GM21619 (cell line): ENCODE data around the gene MISP3.

Experiments
- ATAC-seq: cut with Tn5 transposase; IDR thresholded peaks from one replicate; pipeline ENCODE4 v1.9.1; 2021; ENCODE audit not compliant: unreplicated experiment

MISP3 gene

DNA sequence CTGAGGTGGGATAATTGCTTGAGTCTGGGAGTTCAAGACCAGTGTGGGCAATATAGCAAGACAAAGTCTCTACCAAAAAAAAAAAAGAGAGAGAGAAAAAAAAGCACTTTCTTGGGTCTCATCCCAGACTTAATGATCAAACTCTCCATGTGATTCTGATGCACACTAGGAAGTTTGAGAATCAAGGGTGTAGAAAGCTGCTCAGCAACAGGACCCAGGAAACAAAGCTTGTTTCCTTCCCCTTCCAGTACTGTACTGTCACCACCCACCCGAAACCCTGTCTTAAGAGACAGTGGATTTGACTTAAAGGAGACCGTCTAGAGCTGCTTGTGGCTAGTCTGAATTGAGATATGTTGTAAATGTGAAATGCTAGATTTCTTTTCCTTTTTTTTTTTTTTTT is 5.8 kb downstream of the MISP3 start:
- no peak for ATAC-seq

DNA sequence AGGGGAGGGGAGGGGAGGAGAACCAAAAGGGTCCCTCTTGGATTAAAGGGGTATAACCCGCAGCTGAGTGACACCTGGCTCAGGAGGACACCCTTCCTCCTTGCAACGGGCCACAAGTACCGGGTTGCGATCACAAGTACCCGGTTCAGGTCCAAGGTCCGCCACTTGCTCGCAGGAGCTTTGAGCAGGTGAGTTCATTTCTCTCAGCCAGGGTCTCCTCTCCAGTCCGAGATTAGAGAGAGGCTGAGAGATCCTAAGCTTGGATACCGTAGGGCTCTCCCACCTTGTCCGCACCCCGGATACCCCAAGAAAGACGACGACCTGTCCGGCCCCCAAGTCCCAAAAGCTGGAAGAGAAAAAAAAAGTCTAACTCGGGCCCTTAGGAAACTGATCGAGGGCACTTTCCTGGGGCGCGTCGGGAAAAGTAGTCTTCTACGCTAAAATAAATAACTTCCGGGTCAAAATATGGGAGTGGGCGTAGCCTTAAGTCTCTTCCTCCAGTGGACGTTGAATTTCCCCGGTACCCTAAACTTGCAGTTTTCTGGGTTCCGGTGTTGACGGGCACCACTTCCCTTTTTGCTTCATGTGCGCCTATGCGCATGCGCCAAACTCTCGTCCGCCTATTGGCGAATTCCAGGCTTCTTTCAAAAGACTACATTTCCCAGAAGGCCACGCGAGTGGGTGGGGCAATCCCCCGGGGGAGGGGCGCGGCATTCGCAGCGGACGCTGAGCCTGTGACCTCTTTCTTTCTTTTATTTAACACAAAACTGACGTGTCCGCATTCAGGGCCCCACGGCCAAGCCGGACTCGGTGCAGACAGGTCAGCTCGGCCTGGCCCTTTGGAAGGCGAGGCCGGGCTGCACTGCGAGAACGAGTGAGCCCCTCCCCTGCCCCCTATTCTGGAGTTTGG is 8.6 kb downstream of the MISP3 start:
- peak; percentile 77 for ATAC-seq

DNA sequence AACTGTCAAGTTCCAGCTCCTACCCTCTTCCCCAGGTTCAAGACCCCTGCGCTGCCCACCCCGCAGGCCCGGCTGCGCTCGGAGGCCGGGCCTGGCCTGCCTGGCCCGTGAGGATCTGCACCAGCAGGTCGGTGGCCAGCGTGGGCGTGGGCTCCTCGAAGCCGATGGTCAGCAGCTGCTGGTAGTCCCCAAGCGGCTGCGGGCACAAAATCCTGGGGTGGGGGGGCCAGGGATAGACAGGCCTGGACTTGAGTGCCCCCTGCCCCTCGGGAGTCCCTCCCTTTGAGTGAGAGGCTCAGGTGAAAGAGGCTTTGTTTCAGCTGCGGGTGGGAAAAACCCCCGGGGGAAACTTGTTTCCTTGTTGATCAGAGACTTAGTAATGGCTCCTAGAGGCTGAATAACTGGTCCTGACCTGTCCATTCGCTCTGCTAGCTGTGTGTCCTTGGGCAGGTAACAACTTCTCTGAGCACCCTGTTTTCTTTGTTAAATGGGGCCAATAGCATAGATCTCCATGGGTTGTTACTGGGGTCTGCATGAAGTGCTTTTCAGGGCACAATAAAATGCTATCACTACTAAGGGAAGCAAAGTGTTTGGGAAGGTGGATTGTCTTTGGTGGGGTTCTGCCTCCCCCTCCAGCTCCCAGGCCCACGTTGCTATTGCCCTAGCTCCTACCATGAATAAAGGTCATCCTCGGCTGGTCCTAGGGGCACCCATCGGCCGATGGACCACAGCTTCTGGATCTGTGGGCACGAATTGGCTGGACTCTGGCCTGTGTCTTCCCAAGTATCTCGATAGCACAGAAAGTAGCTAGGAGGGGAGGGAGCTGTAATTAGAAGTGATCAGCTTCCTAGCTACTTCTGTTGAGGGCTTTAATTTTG is 9.4 kb downstream of the MISP3 start:
- ATAC-seq, result peak; percentile 14

DNA sequence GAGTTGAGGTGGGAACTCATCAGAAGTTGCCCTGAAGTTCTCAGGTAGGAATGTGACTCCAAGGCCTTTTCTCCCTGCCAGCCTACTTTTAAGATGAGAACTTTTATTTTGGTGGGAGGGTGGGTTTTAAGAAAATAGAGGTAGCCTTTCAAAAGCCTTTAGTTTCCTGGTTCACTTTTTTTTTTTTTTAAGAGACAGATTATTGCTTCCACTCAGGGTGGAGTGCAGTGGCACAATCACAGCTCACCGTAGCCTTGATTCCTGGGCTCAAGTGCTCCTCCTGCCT is 10.0 kb downstream of the MISP3 start:
- ATAC-seq, result no peak

DNA sequence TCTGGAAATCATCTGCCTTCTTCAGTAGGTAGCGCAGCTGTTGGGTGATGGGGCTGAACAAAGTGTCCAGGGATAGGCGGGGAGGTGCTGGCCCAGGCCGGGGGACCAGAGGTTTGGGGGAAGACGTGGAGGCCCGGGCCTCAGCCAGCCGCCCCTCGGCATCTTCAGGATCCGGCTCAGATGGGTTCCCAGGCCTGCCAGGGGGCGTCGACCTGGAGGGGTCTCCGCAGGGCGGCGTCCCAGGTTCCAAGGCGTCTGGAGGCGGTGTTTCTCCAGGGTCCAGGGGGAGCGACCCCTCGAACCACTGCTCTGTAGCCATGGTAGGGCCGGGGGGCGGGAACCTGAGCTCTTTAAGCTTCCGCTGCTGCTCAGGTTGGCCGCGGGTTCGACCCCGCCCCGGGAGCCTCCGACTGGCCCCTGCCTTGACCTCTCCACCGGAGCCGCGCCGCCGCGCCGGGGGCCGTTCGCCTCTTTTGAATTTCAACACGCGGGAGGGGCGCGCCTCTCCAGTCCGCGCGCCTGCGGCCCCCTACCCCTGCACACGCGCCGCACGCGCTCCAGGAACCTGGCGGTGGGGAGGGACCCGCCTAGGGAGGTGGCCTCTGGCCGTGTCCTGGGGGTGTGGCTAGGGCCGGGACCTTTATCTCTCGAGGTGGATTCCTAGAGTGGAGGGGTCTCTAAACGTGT is 12.9 kb downstream of the MISP3 start, which contains the start of gene C19orf67:
C19orf67 (minus strand) TSS at position 475 of the 687 bp plus-strand sequence; CDS start at position 319, 156 bp downstream.
- ATAC-seq, result no peak

DNA sequence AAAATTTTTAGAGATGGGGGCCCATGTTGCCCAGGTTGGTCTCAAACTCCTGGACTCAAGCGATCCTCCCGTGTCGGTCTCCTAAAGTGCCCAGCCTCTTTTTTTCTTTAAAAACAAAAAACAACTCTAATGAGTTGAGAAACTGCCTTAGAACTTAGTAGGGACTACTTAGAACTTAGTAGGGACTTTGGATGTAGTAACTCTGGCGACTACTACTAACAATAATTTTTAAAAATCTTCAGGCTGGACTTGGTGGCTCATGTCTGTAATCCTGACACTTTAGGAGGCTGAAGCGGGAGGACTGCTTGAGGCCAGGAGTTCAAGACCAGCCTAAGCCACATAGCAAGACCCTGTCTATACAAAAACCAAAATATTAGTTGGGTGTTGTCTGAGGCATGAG is 13.5 kb downstream of the MISP3 start:
- ATAC-seq, result no peak

DNA sequence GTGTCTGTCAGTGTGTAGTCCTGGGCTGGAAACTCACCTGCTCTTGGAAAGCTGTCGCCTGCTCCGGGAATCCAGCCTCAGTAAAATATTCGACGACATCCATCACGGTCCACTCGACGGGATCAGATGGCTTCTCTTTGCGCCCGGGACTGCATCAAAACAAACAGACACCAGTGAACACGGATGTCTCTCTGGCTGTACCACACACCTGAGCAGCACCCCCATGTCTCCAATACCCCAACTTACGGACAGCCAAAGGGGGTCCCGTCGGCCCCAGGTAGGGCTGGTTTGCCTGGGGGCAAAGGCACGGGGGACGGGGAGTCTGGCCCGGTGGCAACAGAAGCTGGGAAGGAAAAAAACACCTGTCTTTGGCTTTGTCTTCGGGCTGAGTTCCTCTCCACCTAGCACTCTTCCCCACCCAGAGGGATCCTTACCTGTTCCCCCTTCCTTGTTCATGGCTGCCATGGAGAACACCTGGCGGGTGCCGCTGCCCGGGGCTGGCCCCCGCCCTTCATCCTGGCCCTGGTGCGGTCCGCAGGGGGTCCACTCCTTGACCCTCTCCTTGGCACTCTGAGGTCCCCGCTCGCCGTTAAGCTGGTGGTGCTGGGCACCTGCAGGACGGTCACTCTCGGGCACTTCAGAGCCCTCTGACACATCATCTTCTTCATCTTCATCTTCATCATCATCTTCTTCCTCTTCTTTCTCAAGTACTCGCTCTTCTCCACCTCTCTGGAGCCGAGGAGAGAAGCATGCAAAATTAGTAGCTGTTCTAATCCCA is 16.2 kb downstream of the MISP3 start:
- no peak for ATAC-seq

DNA sequence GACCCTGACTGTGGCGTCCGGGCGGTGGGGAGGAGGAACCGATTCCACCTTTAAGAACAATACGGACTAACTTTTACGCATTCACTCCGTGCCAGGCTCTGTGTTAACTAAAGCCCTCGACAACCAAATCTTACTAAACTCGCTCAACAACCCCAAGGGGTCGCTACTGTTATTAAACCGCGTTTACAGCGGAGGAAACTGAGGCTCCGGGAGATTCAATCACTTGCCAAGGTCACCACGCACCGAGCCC is 16.8 kb downstream of the MISP3 start:
- no peak for ATAC-seq

DNA sequence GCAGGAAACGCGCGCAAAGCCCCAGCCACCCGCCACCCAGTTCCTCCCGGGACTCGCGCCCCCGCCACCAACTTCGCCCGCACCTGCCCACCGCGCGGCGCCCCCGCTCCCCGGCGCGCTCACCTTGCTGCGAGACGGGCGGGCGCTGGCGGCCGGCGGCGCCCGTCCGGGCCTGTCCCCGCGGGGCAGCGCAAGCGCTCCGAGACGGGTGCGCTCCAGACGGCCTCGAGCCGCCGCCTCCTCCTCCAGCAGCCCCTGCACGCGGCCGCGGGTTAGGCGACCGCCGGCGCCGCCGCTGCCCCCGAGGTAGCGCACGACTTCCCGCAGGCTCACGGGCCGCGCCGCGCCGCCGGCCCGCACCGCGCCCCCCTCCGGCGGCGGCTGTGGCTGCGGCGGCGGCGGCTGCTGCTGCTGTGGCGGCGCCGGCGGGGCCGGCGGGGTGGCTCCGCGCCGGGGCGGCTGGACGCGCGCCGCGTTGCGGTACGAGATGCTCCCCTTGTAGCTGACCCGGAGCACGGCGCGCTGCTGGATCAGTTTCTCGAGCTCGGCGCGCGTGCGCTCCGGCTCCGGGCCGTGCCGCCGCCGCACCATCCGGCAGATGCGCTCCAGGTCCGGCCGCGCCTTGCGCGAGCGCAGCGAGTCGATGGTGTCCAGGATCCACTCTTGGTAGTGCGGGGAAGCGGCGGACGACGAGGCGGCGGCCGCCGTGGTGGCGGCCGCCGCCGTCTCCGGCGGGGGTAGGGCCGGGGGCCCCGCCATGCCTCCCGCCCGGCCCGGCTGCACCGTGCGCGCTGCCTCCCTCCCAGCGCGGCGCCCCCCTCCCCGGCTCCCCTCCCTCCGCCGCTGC is 17.3 kb downstream of the MISP3 start:
- no peak for ATAC-seq

DNA sequence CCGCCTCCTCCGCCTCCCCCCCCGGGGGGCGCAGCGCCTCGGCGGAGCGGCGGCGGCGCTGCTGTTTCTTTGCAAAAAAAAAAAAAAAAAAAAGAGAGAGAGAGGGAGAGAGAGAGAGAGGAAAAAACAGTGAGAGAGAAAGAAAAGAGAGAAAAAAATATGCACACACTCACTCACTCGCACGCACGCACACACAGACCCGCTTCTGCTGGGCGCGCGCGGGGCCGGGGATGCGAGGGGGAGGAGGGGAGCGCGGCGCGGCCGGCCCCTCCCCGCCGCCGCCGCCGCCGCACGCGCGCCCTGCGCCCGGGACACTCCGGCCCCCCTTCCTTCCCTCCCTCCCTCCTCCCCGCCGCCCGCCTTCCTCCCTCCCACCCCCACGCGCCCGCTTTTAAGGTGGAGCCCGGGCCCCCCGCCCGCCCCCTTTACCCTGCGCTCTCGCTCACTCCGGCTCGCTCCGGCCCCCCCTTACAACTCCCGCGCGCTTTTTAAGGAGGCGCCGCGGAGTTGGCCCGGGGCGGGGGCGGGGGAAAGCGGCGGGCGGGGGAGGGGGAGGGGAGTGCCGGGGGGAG is 18.0 kb downstream of the MISP3 start, which contains the start of gene SAMD1:
SAMD1 (minus strand) TSS at position 243 of the 572 bp plus-strand sequence.
- peak; percentile 41 for ATAC-seq

DNA sequence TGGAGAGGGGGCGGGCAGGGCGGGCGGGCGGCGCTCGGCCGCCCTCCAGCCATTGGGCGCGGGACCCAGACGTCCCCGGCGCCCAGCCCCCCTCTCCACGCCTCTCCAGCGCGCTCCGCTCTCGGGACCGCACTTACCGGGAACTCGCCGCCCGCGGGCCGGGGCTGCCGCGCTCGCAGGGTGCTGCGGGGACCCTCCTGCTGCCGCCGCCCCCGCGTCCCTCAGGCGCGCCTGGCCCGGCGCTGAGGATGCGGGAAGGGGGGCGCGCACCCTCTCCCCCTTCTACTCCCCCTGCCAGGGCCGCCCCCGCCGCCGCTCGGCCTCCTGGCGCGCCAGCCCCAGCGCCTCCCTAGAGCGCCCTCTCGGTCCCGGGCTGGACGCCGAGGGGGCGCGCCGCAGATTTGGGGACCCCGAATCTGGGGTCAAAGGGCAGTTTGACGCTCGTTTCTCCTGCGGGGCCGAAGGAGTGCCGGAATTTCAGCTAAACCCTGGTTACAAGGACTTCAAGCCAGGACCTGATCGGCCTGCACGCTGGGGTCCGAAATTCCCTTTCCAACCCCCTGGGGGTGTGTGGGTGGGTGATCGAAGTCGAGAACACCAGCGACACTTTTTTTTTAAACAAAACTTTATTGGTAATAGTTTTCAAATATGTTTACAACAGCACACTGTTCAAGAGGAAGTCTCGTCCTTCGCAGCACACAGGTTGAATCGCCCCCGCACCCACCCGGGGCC is 18.7 kb downstream of the MISP3 start:
- peak; percentile 53 for ATAC-seq

DNA sequence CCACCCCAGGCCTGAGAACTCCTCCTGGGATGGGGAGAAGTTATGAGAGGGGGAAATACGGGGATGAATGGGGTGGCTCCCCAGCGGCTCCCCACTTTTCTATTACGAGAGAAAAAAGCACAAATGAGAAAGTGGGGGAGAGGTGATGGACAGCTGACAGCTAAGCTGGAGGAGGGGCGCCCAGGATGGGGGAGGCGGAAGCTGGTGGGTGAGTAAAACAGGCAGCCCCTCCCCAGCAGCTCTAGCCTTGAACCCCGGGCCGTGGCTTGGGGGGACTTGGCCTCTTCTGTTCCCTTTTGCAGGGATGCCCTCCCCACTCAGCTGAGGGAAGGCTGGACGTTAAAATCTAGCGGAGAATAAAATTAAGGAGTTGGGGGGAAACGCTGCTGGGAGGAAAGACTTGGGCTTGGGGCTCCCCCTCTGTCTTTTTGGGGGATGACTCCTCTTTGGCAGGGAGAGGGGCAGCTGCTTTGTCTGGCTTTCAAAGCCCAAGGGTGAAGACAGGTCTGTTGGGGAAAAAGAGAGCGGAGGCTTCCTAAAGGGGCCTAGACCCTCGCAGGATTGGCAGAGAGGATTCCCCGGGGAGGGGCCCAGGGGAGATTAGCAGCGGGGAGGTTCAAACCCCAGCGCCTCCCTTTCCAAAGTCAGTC is 19.4 kb downstream of the MISP3 start:
- peak; percentile 5 for ATAC-seq

DNA sequence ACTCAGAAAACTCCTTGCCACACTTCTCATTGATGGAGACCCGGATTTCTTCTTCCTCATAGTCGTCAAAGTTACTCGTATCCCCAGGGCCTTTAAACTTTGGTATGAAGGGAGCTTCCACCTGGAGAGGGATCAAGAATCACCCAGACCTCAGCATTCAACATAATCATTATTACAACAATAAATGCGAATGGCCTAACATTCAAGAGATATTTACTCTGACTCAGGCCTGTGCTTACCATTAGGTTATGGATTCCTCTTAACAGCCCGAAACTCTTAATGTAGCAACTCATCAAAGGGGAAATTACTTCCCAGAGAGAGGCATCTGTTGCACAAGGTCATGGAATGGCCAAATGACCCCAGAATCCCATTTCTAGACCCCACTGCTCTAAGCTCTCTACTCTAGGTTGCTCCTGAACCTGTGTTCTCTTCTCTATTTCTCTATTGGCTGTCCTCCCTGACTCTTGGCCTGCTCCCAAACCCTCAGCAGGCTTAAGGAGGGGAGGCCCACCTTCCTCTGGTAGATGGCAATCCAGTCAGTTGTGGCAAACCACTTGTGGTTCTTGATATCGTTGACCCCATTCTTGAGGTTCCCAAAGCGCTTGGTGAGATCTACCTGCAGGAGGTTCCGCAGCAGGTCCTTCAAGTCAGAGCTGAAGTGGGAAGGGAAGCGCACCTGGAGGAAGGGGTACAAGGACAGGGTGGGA is 20.7 kb downstream of the MISP3 start:
- no peak for ATAC-seq

DNA sequence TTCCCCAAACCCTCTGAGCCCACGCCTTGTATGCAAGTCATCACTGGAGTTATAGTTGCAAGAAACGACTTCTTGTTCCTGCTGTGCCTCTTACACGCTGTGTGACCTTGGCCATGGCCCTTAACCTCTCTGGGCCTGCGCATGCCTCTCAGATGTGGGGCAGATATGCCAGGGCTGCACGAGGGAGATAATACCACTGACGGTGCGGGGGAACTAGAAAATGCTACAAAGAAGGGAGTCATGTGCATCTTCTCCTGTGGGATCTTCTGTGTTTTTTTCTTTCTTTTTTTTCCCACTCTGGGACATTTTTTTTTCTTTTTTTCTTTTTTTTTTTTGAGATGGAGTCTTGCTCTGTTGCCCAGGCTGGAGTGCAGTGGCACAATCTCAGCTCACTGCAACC is 22.3 kb downstream of the MISP3 start:
- no peak for ATAC-seq

DNA sequence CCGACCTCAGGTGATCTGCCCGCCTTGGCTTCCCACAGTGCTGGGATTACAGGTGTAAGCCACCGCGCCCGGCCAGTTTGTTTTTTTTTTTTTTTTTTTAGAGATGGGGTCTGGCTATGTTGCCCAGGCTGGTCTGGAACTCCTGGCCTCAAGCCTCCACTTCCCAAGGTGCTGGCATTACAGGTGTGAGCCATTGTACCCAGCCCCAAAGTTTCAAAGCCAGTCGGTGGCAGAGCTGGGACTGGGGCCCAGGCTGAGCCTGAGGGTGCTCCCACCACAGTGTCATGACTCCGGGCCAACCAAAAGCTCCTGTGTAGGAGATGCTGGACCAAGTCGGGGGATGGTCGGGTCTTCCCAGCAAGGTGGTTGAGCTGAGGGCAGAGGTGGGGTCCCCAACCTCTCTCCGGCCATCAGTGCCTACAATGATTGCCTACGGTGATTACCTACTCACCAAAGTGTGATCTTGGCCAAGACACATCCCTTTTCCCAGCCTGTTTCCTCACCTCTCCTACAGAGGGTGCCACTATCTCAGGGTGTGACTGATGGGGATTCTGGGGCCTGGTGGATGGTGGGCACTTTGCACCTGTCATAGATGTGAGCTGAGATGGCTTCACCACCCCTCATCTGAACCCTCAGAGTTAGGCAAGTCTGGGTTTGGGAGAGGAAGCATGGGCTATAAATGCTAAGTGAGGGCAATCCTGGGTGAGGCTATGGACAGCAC is 23.8 kb downstream of the MISP3 start:
- ATAC-seq, result no peak

DNA sequence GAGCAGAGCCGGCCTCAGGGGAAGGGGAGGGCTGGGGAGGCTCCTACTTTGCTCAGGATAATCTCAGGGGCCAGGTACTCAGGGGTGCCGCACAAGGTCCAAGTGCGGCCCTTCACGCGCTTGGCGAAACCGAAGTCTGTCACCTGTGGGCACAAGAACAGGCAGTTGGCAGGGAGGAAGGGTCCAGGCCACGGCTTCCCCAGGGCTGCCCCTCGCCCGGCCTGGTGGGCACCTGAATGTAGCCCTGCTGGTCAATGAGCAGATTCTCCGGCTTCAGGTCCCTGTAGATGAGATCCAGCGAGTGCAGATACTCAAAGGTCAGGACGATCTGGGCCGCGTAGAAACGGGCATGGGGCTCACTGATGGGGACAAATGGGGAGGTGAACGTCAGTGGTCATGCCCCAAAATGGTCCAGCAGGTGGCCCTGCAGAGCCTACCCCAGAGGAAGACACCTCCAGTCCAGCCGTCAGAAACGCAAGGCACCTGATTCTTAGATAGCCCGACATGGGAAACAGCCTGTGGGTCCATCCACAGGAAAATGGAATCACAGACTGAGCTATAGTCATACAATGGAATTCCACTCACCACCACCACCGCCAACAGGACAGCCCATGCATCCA is 25.1 kb downstream of the MISP3 start:
- ATAC-seq, result no peak
